Keratinocyte (primary cell): ENCODE measurements around the gene PIK3C3. TPM values are rescaled to one million over a fixed set of nuclear protein-coding genes. Genes with fewer than 3 reads are reported as not detected.

Experiments used
- DNase-seq: peaks from one replicate; pipeline ENCODE4 v3.0.0-alpha.2; 2011; ENCODE audit warnings: low read depth, missing footprints, low spot score
- FAIRE-seq: peaks from 2 replicates; lab custom pipeline; 2011; peaks lifted over from hg19 to GRCh38; lab: Jason Lieb, UNC
- H2AFZ ChIP-seq: 2 replicates; pipeline ENCODE4 v1.6.0; 2012; ENCODE audit warnings: low read length, control low read depth, inconsistent platforms; ENCODE audit not compliant: control insufficient read depth
- H3K27ac ChIP-seq: 2 replicates; pipeline ENCODE4 v1.5.1; 2011; ENCODE audit warnings: low read length; ENCODE audit not compliant: control insufficient read depth, insufficient read depth
- H3K27me3 ChIP-seq: 3 replicates; pipeline ENCODE4 v1.6.0; 2011; ENCODE audit warnings: low read length; ENCODE audit not compliant: control insufficient read depth, insufficient read depth; ENCODE audit errors: extremely low read depth
- H3K36me3 ChIP-seq, 2 experiments: 2 replicates in 1 of 2; 3 replicates in 1 of 2; pipeline ENCODE4 v1.5.1; 2011; ENCODE audit warnings: low read length in 2 of 2, mild to moderate bottlenecking in 1 of 2; ENCODE audit not compliant: control insufficient read depth in 2 of 2, insufficient read depth in 2 of 2; ENCODE audit errors: extremely low read depth in 1 of 2
- H3K4me1 ChIP-seq: 3 replicates; pipeline ENCODE4 v1.5.1; 2011; ENCODE audit warnings: low read length; ENCODE audit not compliant: control insufficient read depth, insufficient read depth; ENCODE audit errors: extremely low read depth
- H3K4me2 ChIP-seq: 3 replicates; pipeline ENCODE4 v1.6.0; 2011; ENCODE audit warnings: low read depth, low read length; ENCODE audit not compliant: control insufficient read depth, insufficient read depth; ENCODE audit errors: extremely low read depth
- H3K4me3 ChIP-seq, 3 experiments: fragments of 200-600 bp in 1 of 3; sonication (generic) in 1 of 3; 2 replicates in 2 of 3; 3 replicates in 1 of 3; pipeline ENCODE4 v1.5.1; 2011 to 2016; ENCODE audit warnings: low read length in 3 of 3, mild to moderate bottlenecking in 3 of 3, control low read depth in 2 of 3, inconsistent platforms in 1 of 3, low read depth in 1 of 3, mixed read lengths in 1 of 3, mixed run types in 1 of 3, moderate library complexity in 1 of 3; ENCODE audit not compliant: control insufficient read depth in 2 of 3, insufficient read depth in 2 of 3; ENCODE audit errors: extremely low read depth in 1 of 3
- H3K79me2 ChIP-seq: 2 replicates; pipeline ENCODE4 v1.6.0; 2012; ENCODE audit warnings: low read length; ENCODE audit not compliant: control insufficient read depth, insufficient read depth
- H3K9ac ChIP-seq: 3 replicates; pipeline ENCODE4 v1.6.0; 2011; ENCODE audit warnings: low read length; ENCODE audit not compliant: control insufficient read depth, insufficient read depth; ENCODE audit errors: extremely low read depth
- H3K9me1 ChIP-seq: 3 replicates; pipeline ENCODE4 v1.6.0; 2011; ENCODE audit warnings: low read length; ENCODE audit not compliant: control insufficient read depth, insufficient read depth; ENCODE audit errors: extremely low read depth
- H3K9me3 ChIP-seq: 2 replicates; pipeline ENCODE4 v1.5.1; 2012; ENCODE audit warnings: low read depth, low read length; ENCODE audit not compliant: control insufficient read depth
- H4K20me1 ChIP-seq: 3 replicates; pipeline ENCODE4 v1.6.0; 2011; ENCODE audit warnings: low read length; ENCODE audit not compliant: control insufficient read depth, insufficient read depth; ENCODE audit errors: extremely low read depth
- CTCF ChIP-seq, 3 experiments: IDR thresholded peaks in 1 of 3; conservative IDR thresholded peaks in 1 of 3; optimal IDR thresholded peaks in 1 of 3; 2 replicates in 2 of 3; 3 replicates in 1 of 3; pipeline versions ENCODE3 to v1.5.1; 2011; ENCODE audit warnings: low read length in 3 of 3, mild to moderate bottlenecking in 3 of 3, moderate library complexity in 2 of 3, control low read depth in 1 of 3, inconsistent platforms in 1 of 3; ENCODE audit not compliant: insufficient read depth in 2 of 3; ENCODE audit errors: extremely low read depth in 1 of 3
- EZH2 ChIP-seq: IDR thresholded peaks from one replicate; pipeline ENCODE4 v1.6.1; 2012; ENCODE audit warnings: inconsistent platforms, mild to moderate bottlenecking, low read length, moderate library complexity
- dilution Hi-C: fragments of 300-500 bp; cut with MboI; formaldehyde crosslinking; loops from one replicate; pipeline ENCODE4 v1.7.0; 2020; ENCODE audit warnings: low sequenced_read_pairs; ENCODE audit not compliant: extremely low pct_ligation_motif_present
- polyA plus RNA-seq, 5 experiments: library from polyadenylated mRNA; depleted of rRNA in 3 of 5; stranded (reverse) in 3 of 5; stranded (forward) in 1 of 5; unstranded in 1 of 5; fragments of >200 nt; gene quantifications; 1 replicate in 1 of 5; 2 replicates in 3 of 5; 3 replicates in 1 of 5; pipeline versions ENCODE4 v1.2.1 to v1.2.3, GENCODE V29; 2011 to 2012; ENCODE audit warnings: missing spikeins in 2 of 5, low read depth in 1 of 5, low replicate concordance in 1 of 5

PIK3C3 gene
- polyA plus RNA-seq, 1 donor (not counting 4 experiments of a cell fraction or from before 2014, with no cell fraction given), result 65.0 TPM

GRCh38 chr18:42067518-42067917 is 112.5 kb downstream of the PIK3C3 start:
- H3K27me3 ChIP-seq, result no peaks in the 10 kb centered on the region
- H3K9me1 ChIP-seq, result no peaks in the 10 kb centered on the region
- H3K9me3 ChIP-seq, result no peaks in the 10 kb centered on the region
- FAIRE-seq (no peak), DNase-seq (no peak)
- no peak overlapping the region for H3K27ac ChIP-seq
- dilution Hi-C loops, result no loop called here
- H3K9ac ChIP-seq, result no peak overlapping the region
- no peak overlapping the region for H2AFZ ChIP-seq
- H3K4me2 ChIP-seq, result no peak overlapping the region
- TF ChIP-seq CTCF (optimal IDR thresholded peaks at IDR 0.05 in 1 of 3, IDR thresholded peaks at IDR 0.05 in 1 of 3, conservative IDR thresholded peaks at IDR 0.05 in 1 of 3; ENCODE audit: extremely low read depth in 1 of 3, insufficient read depth in 2 of 3, low read length in 3 of 3) (no peak), EZH2 (no peak)
- H3K36me3 ChIP-seq, result peaks cover 3 to 16% of the 10 kb centered on the region in 2 experiments
- H3K4me1 ChIP-seq, result peaks cover 5% of the 10 kb centered on the region
- no peaks in the 10 kb centered on the region for H4K20me1 ChIP-seq
- no peaks in the 10 kb centered on the region for H3K79me2 ChIP-seq
- H3K4me3 ChIP-seq, result no peak overlapping the region

GRCh38 chr18:42068030-42068429 is 113.0 kb downstream of the PIK3C3 start:
- DNase-seq (no peak), FAIRE-seq (no peak)
- Histone ChIP-seq H3K9ac (no peak overlapping the region), H3K4me2 (no peak overlapping the region), H4K20me1 (no peaks in the 10 kb centered on the region), H3K27ac (no peak overlapping the region), H3K9me1 (no peaks in the 10 kb centered on the region), H3K79me2 (no peaks in the 10 kb centered on the region), H3K9me3 (no peaks in the 10 kb centered on the region), H3K4me1 (peaks cover 5% of the 10 kb centered on the region), H2AFZ (no peak overlapping the region), H3K36me3 (peaks cover 0 to 18% of the 10 kb centered on the region in 2 experiments), H3K27me3 (no peaks in the 10 kb centered on the region), H3K4me3 (no peak overlapping the region)
- dilution Hi-C loops, result no loop called here
- TF ChIP-seq CTCF (optimal IDR thresholded peaks at IDR 0.05 in 1 of 3, IDR thresholded peaks at IDR 0.05 in 1 of 3, conservative IDR thresholded peaks at IDR 0.05 in 1 of 3; ENCODE audit: extremely low read depth in 1 of 3, insufficient read depth in 2 of 3, low read length in 3 of 3), result no peak
- TF ChIP-seq EZH2, result no peak
